Heart left ventricle (tissue), 16 donors: ENCODE measurements around the gene GUCY2D. TPM values are rescaled to one million over a fixed set of nuclear protein-coding genes. Genes with fewer than 3 reads are reported as not detected.

ENCODE experiments used
- ATAC-seq, 4 donors: fragments of 200-7000 bp; cut with Tn5 transposase; one replicate each; pipeline ENCODE4 v1.9.1; 2020 to 2022; ENCODE audit warnings: moderate library complexity in 4 of 4, mild to moderate bottlenecking in 3 of 4, moderate number of reproducible peaks in 1 of 4
- DNase-seq, 5 donors: peaks; one replicate each; pipeline ENCODE4 v3.0.0-alpha.2; 2020
- H3K27ac ChIP-seq, 12 donors: fragments of 200-600 bp; sonication (generic) in 4 of 12; one replicate each; pipeline versions ENCODE4 v1.5.0 to v1.8.0; 2016 to 2022; ENCODE audit warnings: mild to moderate bottlenecking in 2 of 12
- H3K27me3 ChIP-seq, 9 donors: fragments of 200-600 bp; sonication (generic) in 2 of 9; one replicate each; pipeline versions ENCODE4 v1.5.1 to v1.8.0; 2016 to 2022; ENCODE audit warnings: mild to moderate bottlenecking in 3 of 9
- H3K36me3 ChIP-seq, 9 donors: fragments of 200-600 bp; sonication (generic) in 2 of 9; one replicate each; pipeline versions ENCODE4 v1.5.0 to v1.8.0; 2018 to 2022; ENCODE audit warnings: mild to moderate bottlenecking in 2 of 9
- H3K4me1 ChIP-seq, 12 donors: fragments of 200-600 bp; sonication (generic) in 4 of 12; one replicate each; pipeline versions ENCODE4 v1.5.0 to v1.8.0; 2016 to 2022; ENCODE audit warnings: mild to moderate bottlenecking in 3 of 12
- H3K4me3 ChIP-seq, 12 donors: fragments of 200-600 bp; sonication (generic) in 4 of 12; one replicate each; pipeline versions ENCODE4 v1.5.0 to v1.8.0; 2017 to 2022; ENCODE audit warnings: mild to moderate bottlenecking in 9 of 12, moderate library complexity in 4 of 12
- H3K9me3 ChIP-seq, 12 donors: fragments of 200-600 bp; sonication (generic) in 4 of 12; one replicate each; pipeline versions ENCODE4 v1.5.0 to v1.8.0; 2016 to 2022; ENCODE audit warnings: mild to moderate bottlenecking in 1 of 12
- CTCF ChIP-seq, 12 donors: fragments of 200-600 bp; sonication (generic) in 4 of 12; IDR thresholded peaks; one replicate each; pipeline versions ENCODE4 v1.5.0 to v1.8.0; 2018 to 2022; ENCODE audit warnings: antibody characterized with exemption in 12 of 12, mild to moderate bottlenecking in 5 of 12
- POLR2A ChIP-seq, 2 donors: fragments of 450-650 bp; IDR thresholded peaks; one replicate each; pipeline ENCODE4 v1.6.1; 2017; ENCODE audit warnings: antibody characterized with exemption in 2 of 2, mild to moderate bottlenecking in 2 of 2, moderate library complexity in 2 of 2
- WGBS, 4 donors: extraction: QIAGEN DNeasy Blood & Tissue Kit in 2 of 4; methylation state at CpG; one replicate each; pipeline versions ENCODE4 v1.1.5 to v1.1.7; 2013 to 2018; 5-methylcytosine and 5-hydroxymethylcytosine counted together
- intact Hi-C, 10 donors: fragments of 100-400 bp; cut with DNase I; formaldehyde crosslinking; loops; one replicate each; pipeline versions ENCODE4 v1.11.1 to v1.14.2; 2022
- polyA plus RNA-seq, 2 donors: library from polyadenylated mRNA; stranded (reverse); fragments of 200-250 nt; gene quantifications; one replicate each; pipeline ENCODE4 v1.2.3, GENCODE V29; 2013
- total RNA-seq, 9 donors: library from RNA; depleted of rRNA in 2 of 9; stranded (reverse); fragments of >200 nt in 2 of 9; fragmentation: NEBNext Ultra II Directional in 3 of 9; extraction: Animal tissue kit (Norgen Biotek cat#: 25700) in 3 of 9; gene quantifications; one replicate each; pipeline versions ENCODE4 v1.1.0 to v1.2.4, GENCODE V29; 2016 to 2023
- donor health status: ischemic (EF 13 %, LVEDD 7.1; RV severe dilation, severe dysfunction).
- donor health status: healthy with polysubstance abuse.
- donor health status: DM: no; HTN: yes; CAD: no.
- donor health status: DM: no; HTN: no; CAD: no.
- donor health status: ischemic (EF 25% LVEDD 6.9; RV normal size, moderate dysfunction).
- donor health status: ischemic (EF 25% LVEDD 5.7; RV mildly dilated, moderate dysfunction).
- donor health status: healthy.
- donor health status: DM: yes; HTN: yes; CAD: no.
- donor health status: ischemic (EF 35%, LVEDD 5.7; RV mildly dilated, moderate dysfunction).
- donor health status: nonischemic (EF 11% LVEDD 7.7; RV severe dilation, severe dysfunction).
- donor health status: DM: yes; HTN: yes; CAD: no.
- donor health status: PGD.
- donor health status: ischemic (EF 29% LVEDD 5.4; RV normal size, mild dysfunction).
- donor health status: nonischemic (EF 23%, LVEDD 6.1; RV moderate dilation, normal function).

GUCY2D gene
- total and polyA plus RNA-seq, 11 donors: 0.04 TPM; not detected in 10

- no peak for ATAC-seq
- intact Hi-C loops: loop anchor here in 5 of 10 donors (5.0 to 10.0 kb wide), 3 partner anchors 52 to 302 kb away; no protein-coding TSS in a partner anchor
- no peak overlapping the region for H3K27ac ChIP-seq
- H3K4me1 ChIP-seq: peaks cover 0 to 3% (median 0%) of the 10 kb centered on the region in 12 donors
- TF ChIP-seq POLR2A (IDR thresholded peaks at IDR 0.05): no peak
- TF ChIP-seq CTCF (IDR thresholded peaks at IDR 0.05): no peak
- H3K36me3 ChIP-seq: no peaks in the 10 kb centered on the region
- H3K27me3 ChIP-seq: peaks cover 0 to 12% (median 0%) of the 10 kb centered on the region in 9 donors
- WGBS, 4 donors: 81 to 85% (median 82%) methylated on average over 19 to 24 of the region's 24 CpGs
- no peaks in the 10 kb centered on the region for H3K9me3 ChIP-seq
- no peak for DNase-seq
- H3K4me3 ChIP-seq: no peak overlapping the region
These were observed 44.7 kb downstream of the GUCY2D start for GRCh38 chr17:8046929-8047768.

GRCh38 chr17:8047769-8048110 is 45.3 kb downstream of the GUCY2D start:
- DNase-seq (no peak), ATAC-seq (no peak)
- TF ChIP-seq CTCF (IDR thresholded peaks at IDR 0.05) (no peak), POLR2A (IDR thresholded peaks at IDR 0.05) (no peak)
- H3K4me3 ChIP-seq: no peak overlapping the region
- no peak overlapping the region for H3K27ac ChIP-seq
- intact Hi-C loops: loop anchor here in 5 of 10 donors (5.0 to 10.0 kb wide), 3 partner anchors 53 to 303 kb away; no protein-coding TSS in a partner anchor
- H3K27me3 ChIP-seq: peaks cover 0 to 12% (median 0%) of the 10 kb centered on the region in 9 donors
- WGBS, 4 donors: 94 to 95% (median 95%) methylated on average over 4 of the region's 4 CpGs
- H3K9me3 ChIP-seq: no peaks in the 10 kb centered on the region
- H3K4me1 ChIP-seq: no peaks in the 10 kb centered on the region
- H3K36me3 ChIP-seq: no peaks in the 10 kb centered on the region

- no peak for ATAC-seq
- H3K4me1 ChIP-seq: no peaks in the 10 kb centered on the region
- no peak for TF ChIP-seq CTCF (IDR thresholded peaks at IDR 0.05)
- no peak for TF ChIP-seq POLR2A (IDR thresholded peaks at IDR 0.05)
- H3K27me3 ChIP-seq: peaks cover 0 to 12% (median 0%) of the 10 kb centered on the region in 9 donors
- H3K27ac ChIP-seq: no peak overlapping the region
- intact Hi-C loops: loop anchor here in 5 of 10 donors (5.0 to 10.0 kb wide), 3 partner anchors 53 to 303 kb away; no protein-coding TSS in a partner anchor
- no peaks in the 10 kb centered on the region for H3K9me3 ChIP-seq
- no peak for DNase-seq
- H3K36me3 ChIP-seq: no peaks in the 10 kb centered on the region
- H3K4me3 ChIP-seq: no peak overlapping the region
- 78 to 90% (median 88%) methylated on average over 7 to 12 of the region's 12 CpGs for WGBS, 4 donors
These were observed 45.8 kb downstream of the GUCY2D start for GRCh38 chr17:8048236-8048635.

GRCh38 chr17:8048736-8049135 is 46.3 kb downstream of the GUCY2D start:
- Histone ChIP-seq H3K36me3 (no peaks in the 10 kb centered on the region), H3K27me3 (peaks cover 0 to 12% (median 0%) of the 10 kb centered on the region in 9 donors), H3K9me3 (no peaks in the 10 kb centered on the region), H3K27ac (no peak overlapping the region), H3K4me1 (no peaks in the 10 kb centered on the region), H3K4me3 (no peak overlapping the region)
- 87 to 94% (median 91%) methylated on average over 8 of the region's 8 CpGs for WGBS, 4 donors
- TF ChIP-seq CTCF (IDR thresholded peaks at IDR 0.05): no peak
- no peak for TF ChIP-seq POLR2A (IDR thresholded peaks at IDR 0.05)
- DNase-seq (no peak), ATAC-seq (no peak)
- intact Hi-C loops: loop anchor here in 5 of 10 donors (5.0 to 10.0 kb wide), 3 partner anchors 54 to 304 kb away; no protein-coding TSS in a partner anchor
